GM12801 (cell line): ENCODE results near the gene ANXA4.

ENCODE experiments used
- TF ChIP-seq, protein P1 (sequence below): IDR thresholded peaks from one replicate; pipeline ENCODE4 v1.5.1; 2011; ENCODE audit warnings: control low read depth; ENCODE audit not compliant: insufficient read length; ENCODE audit errors: extremely low read depth

Gene ANXA4

DNA sequence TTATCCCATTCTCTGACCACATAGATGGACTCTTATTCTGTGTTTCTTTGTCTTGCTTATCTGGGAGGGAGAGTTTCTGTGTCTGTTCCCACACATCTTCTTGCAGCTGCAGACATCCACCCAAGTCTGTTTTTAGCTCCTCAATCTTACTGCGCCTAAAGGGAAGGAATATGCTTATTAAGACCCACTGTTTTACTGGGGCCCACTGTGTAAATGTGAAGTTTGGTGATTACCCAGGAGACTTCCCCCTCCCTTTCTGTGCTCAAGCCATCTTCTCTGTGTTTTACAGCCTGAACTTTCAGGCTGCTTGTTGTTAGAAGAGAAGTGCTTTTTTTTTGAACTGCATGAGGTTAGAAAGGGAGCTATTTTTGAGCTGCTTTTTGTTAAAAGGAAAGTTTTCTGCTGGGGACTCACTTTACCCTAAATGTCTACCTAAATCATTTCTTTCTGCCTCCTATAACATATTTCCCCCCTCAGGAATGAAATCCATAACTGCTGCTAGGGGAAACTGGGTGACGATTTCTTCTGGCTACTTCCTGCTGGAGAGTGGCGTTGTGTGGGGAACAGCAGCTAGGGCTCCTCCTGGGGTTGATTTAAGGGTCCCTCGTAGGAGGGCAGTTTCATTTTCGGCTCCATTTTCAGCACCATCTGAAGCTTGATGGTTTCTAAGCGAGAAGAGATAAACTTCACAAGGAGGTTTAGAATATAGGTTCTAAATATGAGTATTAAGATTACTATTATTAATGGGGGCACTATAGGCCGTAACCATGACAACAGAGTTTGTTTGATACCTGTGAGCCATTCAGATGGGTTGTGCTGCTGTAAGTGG lies 48.1 kb downstream of the ANXA4 start:
- TF ChIP-seq, protein P1, sequence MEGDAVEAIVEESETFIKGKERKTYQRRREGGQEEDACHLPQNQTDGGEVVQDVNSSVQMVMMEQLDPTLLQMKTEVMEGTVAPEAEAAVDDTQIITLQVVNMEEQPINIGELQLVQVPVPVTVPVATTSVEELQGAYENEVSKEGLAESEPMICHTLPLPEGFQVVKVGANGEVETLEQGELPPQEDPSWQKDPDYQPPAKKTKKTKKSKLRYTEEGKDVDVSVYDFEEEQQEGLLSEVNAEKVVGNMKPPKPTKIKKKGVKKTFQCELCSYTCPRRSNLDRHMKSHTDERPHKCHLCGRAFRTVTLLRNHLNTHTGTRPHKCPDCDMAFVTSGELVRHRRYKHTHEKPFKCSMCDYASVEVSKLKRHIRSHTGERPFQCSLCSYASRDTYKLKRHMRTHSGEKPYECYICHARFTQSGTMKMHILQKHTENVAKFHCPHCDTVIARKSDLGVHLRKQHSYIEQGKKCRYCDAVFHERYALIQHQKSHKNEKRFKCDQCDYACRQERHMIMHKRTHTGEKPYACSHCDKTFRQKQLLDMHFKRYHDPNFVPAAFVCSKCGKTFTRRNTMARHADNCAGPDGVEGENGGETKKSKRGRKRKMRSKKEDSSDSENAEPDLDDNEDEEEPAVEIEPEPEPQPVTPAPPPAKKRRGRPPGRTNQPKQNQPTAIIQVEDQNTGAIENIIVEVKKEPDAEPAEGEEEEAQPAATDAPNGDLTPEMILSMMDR: no peak

- TF ChIP-seq, protein P1: no peak
Measured at GRCh38 chr2:69790601-69790959, 48.6 kb downstream of the ANXA4 start.

DNA sequence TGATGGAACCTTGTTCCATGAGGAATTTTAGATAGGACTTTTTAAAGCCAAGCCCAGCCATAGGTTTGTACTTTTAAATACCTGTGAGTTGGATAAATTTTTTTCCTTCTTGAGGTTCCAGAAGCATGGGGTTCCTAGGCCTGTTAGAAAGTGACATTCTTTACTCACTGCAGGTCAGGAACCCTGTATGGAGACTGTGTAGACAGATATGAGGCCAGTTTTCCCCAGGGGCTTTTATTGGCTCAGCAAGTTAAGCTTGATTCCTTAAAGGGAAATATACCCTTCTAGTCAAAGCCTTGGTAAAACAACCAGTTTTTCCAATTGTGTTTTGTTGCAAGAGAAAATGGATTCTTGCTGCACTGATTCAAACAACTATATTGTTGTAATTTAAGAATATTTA lies 49.1 kb downstream of the ANXA4 start:
- TF ChIP-seq, protein P1: no peak

DNA sequence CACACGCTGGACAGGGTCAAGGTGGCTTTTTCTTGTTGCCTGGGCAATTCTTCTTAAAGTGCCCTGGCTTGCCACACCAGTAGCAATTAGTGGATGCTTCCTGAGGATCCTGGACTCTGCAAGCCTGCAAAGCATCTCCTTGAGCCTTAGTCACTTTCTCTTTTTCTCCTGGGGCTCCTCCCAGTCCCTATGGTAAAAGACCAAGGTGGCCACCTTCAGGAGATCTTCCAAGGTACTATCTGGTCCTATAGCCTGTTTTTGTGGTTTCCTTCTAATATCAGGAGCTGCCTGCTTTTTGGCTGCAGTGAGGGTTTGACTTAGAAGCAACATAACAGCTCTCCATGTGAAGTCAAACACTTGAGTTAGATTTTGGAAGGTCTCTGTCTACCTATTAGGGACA lies 54.2 kb downstream of the ANXA4 start:
- TF ChIP-seq, protein P1: no peak

DNA sequence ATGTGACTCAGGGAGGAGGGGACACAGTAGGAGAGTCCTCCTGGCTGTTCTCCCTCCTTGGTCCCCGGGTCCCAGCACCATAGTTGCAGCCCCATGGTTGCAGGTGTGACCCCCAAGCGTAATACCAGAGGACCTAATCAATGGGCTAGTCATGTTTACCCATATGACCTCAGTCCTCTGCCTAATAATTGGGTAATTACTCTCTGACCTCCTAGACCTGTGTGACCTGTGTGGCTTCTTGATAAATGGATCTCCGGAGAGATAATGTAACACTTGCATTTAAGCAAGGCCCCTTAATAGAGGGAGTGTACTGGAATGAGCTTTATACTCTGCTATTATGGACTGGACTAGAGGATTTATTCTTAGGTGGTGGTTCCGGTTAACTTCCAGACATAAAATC lies 55.3 kb downstream of the ANXA4 start:
- TF ChIP-seq, protein P1: no peak

- TF ChIP-seq, protein P1: no peak
Measured at GRCh38 chr2:69797836-69798289, 55.9 kb downstream of the ANXA4 start.

GRCh38 chr2:69798290-69798908 lies 56.5 kb downstream of the ANXA4 start:
- TF ChIP-seq, protein P1: no peak
